Measurements from ENCODE around the gene SRD5A3. TPM values are rescaled to one million over a fixed set of nuclear protein-coding genes. Genes with fewer than 3 reads are reported as not detected.

SRD5A3 gene
- total RNA-seq, 1 experiment from 2014 or later = 17.0 TPM

DNA sequence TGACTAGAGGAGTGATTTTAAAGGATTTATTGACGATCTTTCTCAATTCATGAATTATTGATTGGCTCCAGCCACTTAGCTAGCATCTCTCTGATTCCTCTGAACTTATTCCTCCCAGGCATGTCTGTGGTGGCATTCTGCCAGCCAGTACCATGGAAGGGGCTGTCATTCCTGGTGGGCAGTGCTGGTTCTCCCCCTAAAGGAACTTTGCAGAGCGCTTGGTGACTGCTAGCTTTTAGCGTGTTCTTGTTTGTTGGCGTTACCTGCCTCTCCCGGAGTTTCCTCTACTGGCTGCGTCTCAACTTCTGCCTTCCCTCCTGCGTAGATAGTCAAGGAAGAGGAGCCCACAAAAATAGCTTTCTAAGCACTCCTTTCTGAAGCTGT is 19.3 kb downstream of the SRD5A3 start:
- no peaks in the 10 kb centered on the region for H3K9me3 ChIP-seq (ENCODE audit: control insufficient read depth, insufficient read depth, low read depth, low read length)
- no TSS peak for BruUV-seq (replicated peaks)
- ATAC-seq = no peak
- H3K27ac ChIP-seq (ENCODE audit: low read length) = no peak overlapping the region
- POLR2A ChIA-PET = no interaction called here
- no peak for DNase-seq (ENCODE audit: low read depth, low spot score)
- in situ Hi-C loops (cut with HindIII; ENCODE audit: low pct_unique_long_range_greater_than_20kb, low sequenced_read_pairs) = no loop called here
- no peak overlapping the region for H3K4me3 ChIP-seq (ENCODE audit: low read depth in 2 of 2, low read length in 2 of 2)
- H3K4me1 ChIP-seq (ENCODE audit: control insufficient read depth, insufficient read depth, low read length) = no peaks in the 10 kb centered on the region
- CTCF ChIA-PET = no interaction called here
- TF ChIP-seq REST (IDR thresholded peaks at IDR 0.05; ENCODE audit: insufficient read depth in 1 of 2, low read depth in 2 of 2, low read length in 1 of 2) = no peak
- no peak for TF ChIP-seq CTCF (IDR thresholded peaks at IDR 0.05)
- no peak for TF ChIP-seq POLR2AphosphoS5 (IDR thresholded peaks at IDR 0.05; ENCODE audit: low read depth, low read length)
- TF ChIP-seq SIN3A (IDR thresholded peaks at IDR 0.05; ENCODE audit: borderline replicate concordance, insufficient read depth, low read depth, low read length) = no peak
- TF ChIP-seq TCF7L2 (IDR thresholded peaks at IDR 0.05; ENCODE audit: low read depth, low read length) = no peak
- intact Hi-C loops (cut with micrococcal nuclease; ENCODE audit: unreplicated experiment) = no loop called here
- H3K36me3 ChIP-seq (ENCODE audit: control insufficient read depth, insufficient read depth, low read length) = no peaks in the 10 kb centered on the region
- H3K27me3 ChIP-seq (ENCODE audit: control insufficient read depth, insufficient read depth, low read length) = no peaks in the 10 kb centered on the region

- Histone ChIP-seq H3K4me1 (ENCODE audit: control insufficient read depth, insufficient read depth, low read length) (no peaks in the 10 kb centered on the region), H3K4me3 (ENCODE audit: low read depth in 2 of 2, low read length in 2 of 2) (no peak overlapping the region), H3K27me3 (ENCODE audit: control insufficient read depth, insufficient read depth, low read length) (no peaks in the 10 kb centered on the region), H3K27ac (ENCODE audit: low read length) (no peak overlapping the region), H3K36me3 (ENCODE audit: control insufficient read depth, insufficient read depth, low read length) (no peaks in the 10 kb centered on the region), H3K9me3 (ENCODE audit: control insufficient read depth, insufficient read depth, low read depth, low read length) (no peaks in the 10 kb centered on the region)
- BruUV-seq (replicated peaks) = no TSS peak
- CTCF ChIA-PET = no interaction called here
- DNase-seq (ENCODE audit: low read depth, low spot score) (no peak), ATAC-seq (no peak)
- POLR2A ChIA-PET = no interaction called here
- intact Hi-C loops (cut with micrococcal nuclease; ENCODE audit: unreplicated experiment) = no loop called here
- in situ Hi-C loops (cut with HindIII; ENCODE audit: low pct_unique_long_range_greater_than_20kb, low sequenced_read_pairs) = no loop called here
- TF ChIP-seq POLR2AphosphoS5 (IDR thresholded peaks at IDR 0.05; ENCODE audit: low read depth, low read length) = no peak
- TF ChIP-seq CTCF (IDR thresholded peaks at IDR 0.05) = no peak
- no peak for TF ChIP-seq REST (IDR thresholded peaks at IDR 0.05; ENCODE audit: insufficient read depth in 1 of 2, low read depth in 2 of 2, low read length in 1 of 2)
- no peak for TF ChIP-seq TCF7L2 (IDR thresholded peaks at IDR 0.05; ENCODE audit: low read depth, low read length)
- no peak for TF ChIP-seq SIN3A (IDR thresholded peaks at IDR 0.05; ENCODE audit: borderline replicate concordance, insufficient read depth, low read depth, low read length)
Observed at GRCh38 chr4:55366621-55367020, 20.6 kb downstream of the SRD5A3 start.
